GM18867 (cell line): Measurements from ENCODE around the gene RYR3.
"Not testable (repeated sequence)": the region's sequence is repeated elsewhere in the genome, so short reads cannot be mapped to it uniquely, and the experiment has no call there.

Source experiments
- ATAC-seq: cut with Tn5 transposase; IDR thresholded peaks from one replicate; pipeline ENCODE4 v1.9.1; 2021; ENCODE audit warnings: mild to moderate bottlenecking, moderate library complexity; ENCODE audit not compliant: unreplicated experiment

Gene RYR3

DNA sequence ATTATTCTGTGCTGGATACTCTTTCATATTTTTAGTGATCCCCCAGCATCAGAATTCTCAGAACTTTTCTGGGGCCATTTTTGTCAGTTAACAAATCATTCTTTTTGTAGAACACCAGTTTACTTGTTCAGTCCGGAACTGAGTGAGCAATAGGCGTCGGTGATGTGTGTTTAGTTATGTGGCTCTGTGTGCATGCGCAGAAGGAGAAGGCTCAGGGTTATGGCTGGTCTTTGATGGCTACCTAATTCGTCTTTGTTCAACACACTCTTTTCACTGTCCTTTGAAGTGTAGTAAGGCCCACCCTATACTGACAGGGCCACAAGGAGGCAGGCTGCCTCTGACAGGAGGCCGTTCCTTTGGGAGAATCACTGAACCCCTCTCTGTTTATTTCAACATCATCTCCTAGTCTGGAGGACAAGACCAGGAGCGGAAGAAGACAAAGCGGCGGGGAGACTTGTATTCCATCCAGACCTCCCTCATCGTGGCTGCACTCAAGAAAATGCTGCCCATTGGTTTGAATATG, 499.4 kb downstream of the RYR3 start:
- ATAC-seq, result no peak

DNA sequence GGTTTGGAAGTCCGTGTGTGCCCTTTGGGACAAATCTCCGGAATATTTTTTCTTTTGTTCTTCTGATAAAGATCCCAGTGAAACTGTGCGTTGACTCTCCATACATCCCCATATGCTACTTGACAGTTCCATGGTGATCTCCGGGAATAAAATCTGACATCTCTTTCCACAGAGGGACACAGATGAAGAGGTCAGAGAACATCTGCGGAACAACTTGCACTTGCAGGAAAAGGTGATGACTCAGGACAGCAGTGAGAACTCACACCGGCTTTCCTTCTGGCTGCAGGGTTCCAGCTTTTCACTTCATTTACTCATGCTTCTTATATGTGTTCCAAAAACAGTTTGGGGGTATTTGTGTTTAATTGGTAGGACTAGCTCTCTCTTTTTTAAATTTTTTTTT, 500.0 kb downstream of the RYR3 start:
- ATAC-seq, result no peak

DNA sequence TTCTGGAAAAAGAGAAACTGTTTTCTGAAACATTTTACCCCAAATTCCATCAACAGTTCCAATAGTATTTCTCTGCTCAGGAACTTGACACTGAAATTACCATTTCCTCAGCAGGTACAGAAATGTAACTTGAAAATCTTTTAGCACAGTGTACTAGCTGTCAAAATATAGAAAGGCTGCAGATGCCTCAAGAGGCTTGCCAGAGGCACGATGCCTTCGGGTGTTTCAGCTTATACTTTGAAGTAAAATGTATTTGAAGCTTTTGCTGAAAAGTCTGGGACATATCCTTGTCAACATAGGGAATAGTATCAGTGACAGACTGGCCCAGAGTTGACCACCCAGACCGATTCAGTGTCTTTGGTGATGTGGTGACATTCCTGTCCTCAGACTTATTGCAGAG, 503.1 kb downstream of the RYR3 start:
- no peak for ATAC-seq

DNA sequence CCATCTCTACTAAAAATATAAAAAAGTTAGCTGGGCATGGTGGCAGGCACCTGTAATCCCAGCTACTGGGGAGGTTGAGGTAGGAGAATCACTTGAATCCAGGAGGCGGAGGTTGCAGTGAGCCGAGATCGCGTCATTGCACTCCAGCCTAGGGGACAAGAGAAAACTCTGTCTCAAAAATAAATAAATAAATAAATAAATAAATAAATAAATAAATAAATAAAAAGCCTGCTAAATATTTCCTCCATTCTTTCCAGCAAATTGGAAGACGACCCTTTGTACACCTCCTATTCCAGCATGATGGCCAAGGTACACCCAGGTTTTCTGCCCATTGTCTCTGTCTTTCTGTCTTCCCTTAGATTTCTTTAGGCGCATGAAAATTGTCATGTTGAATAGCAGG, 508.7 kb downstream of the RYR3 start:
- not testable (repeated sequence) for ATAC-seq

DNA sequence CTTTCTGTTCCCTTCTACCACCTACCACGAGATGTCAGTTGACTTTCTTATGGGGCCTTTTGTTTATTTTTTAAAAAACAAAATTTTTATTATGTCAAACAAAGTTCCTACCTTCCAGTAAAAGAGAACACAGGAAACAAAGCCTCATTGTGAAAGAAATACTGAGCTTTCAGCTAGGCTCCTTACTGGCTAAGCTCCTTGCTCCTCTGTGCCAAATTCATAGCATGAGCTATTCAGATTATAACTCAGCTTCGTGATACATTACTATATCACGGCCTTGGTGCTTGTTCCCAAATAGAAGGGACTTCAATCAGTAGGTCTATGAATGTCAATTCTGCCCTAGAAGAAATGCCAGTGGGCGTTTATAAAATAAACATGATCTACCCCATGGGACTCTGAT, 511.7 kb downstream of the RYR3 start:
- ATAC-seq, result no peak

DNA sequence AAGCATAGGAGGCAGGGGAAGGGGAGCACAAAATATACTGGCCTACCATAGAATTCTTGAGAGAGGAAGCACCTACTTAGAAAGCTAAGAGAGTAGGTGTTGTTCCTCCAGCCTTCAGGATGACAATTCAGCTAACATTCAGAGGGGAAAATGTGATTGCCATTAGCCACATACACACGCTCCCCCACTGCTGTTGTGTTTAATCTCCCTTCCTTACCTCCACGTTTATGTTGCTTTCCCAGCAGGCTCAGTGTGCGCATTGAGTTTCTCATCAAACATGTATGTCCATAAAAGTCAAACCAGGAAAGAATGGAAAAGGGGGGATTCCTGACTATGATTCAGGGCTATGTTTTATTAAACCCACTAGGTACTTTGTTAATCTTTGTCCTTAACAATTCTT, 512.4 kb downstream of the RYR3 start:
- no peak for ATAC-seq

DNA sequence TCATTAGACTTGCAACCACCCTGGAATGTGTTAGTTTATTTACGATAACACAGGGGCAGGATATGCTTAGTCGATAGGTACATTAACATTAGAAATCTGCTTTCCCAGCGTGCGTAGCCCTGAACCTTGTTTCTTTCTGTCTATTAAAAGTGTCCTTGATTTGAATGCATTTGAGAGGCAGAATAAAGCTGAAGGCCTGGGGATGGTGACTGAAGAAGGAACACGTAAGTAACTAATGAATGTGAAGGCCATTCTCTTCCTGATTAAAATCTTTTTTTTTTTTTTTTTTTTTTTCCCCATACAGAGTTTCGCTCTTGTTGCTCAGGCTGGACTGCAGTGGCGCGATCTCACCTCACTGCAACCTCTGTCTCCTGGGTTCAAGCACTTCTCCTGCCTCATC, 514.7 kb downstream of the RYR3 start:
- no peak for ATAC-seq

DNA sequence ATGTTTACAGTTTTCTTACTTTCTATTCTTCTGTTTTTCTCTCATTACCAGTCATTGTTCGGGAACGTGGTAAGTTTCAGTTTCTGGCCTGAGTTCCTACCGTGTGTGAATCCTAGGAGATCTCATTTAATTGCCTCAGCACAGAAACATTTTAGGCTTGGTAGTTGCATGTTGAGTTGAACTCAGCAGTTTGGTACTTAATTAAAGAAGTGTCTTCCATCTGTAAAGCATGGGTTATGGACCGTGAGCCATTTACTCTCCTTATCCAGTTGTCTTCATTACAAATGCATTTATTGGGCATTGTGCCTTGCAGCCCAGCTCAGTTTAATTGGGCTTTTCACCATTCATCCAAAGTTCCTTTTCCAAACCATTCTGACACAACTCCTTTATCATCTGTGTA, 515.4 kb downstream of the RYR3 start:
- ATAC-seq, result no peak

DNA sequence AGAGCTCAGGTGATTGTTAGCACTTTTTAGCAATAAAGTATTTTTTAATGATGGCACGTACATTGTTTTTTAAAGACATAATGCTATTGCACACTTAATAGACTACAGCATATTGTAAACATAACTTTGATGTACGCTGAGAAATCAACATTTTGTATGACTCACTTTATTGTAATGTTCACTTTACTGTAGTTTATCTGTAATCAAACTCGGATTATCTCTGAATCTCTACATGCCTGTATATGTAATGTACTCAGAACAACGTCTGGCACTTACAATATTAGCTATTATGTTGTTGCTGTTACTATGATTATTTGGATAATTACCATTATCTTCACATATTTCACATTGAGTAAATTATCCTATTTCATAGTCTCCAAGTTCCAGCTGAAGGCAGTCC, 519.6 kb downstream of the RYR3 start:
- ATAC-seq, result no peak

DNA sequence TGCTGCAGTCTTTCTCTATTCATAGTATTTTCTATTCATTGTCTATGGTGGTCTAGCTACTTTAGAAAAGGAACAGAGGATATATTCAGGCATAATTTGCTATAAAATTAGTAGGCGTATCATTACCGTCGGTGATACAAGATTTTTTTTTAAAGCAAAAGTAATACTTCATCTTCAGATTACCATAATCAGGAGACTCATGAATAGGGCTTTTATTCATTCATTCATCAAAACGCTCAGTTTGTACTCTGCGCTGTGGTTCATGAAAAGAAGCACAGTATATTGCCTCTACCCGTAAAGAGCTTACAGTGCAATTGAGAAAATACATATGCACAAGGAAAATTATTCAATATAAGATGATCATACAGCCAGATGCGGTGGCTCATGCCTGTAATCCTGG, 520.9 kb downstream of the RYR3 start:
- ATAC-seq, result no peak

DNA sequence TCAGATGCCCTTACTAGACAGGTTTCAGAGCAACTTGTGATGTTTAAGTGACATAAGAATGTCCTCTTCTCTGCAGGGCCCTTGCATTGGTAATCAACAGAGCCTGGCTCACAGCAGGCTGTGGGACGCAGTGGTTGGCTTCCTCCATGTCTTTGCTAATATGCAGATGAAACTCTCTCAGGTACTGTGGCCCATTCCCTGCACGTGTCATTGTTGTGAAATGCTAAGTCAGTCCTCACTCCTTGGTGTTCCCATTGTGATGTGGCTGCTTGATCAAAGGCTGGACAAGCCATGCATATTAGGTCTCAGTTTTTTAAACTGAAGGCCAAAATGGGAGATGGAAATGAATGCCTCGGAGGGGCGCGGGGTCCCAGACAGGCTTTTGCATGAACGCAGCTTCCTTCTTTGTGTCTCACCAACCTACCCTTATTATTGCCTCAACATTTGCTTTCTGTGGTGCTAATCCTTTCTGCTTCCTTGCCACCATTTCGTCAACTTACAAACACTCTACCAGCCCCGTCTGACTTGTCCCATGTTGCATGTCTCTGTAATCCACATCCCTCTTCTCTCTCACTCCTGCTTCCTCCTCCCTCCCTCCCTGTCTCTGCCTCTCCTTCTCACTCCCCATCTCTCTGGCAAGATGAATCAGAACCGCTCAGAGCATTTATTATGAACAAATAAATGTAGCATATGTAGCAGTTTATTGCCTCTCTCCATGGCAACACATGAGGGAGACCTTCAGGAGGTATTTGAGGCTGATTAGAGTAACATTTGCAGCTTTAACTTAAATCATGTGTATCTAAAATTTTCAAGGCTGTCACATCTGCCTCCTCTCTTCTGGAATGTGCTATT, 524.4 kb downstream of the RYR3 start:
- no peak for ATAC-seq

DNA sequence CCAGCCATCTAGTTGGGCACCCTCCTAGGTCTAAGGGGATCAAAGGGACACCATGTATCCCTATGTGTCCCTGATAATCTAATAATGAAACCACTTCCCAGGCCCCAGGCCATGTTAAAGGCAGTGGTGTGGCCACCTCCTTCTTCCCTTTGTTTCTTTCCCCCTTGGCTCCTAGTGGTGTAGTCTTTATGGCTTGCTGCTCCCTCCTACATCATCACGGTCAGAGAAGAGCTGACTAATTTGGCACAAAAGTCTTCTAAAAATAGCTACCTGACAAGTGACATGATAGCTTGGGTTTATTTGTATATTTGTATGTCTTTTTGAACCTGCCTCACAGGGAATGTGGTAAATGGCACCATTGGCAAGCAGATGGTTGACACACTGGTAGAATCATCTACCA, 526.5 kb downstream of the RYR3 start:
- no peak for ATAC-seq

DNA sequence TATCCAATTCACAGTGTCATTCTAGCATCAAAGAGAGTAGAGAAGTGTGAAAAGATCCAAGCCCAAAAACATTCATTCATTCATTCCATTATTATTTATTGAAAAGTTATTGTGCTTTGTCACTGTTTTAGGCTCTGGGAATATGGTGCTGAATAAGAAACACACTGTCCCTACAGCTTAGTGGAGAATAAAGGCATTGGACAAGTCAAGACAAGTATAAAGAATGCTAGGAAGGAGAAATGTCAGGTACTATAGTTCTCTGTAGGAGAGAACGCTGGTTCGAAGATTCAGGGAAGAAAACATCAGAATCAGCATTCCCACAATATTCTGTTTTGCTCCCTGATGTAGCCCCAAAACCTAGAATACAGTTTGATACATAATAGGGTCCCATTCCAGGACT, 528.8 kb downstream of the RYR3 start:
- ATAC-seq, result no peak

DNA sequence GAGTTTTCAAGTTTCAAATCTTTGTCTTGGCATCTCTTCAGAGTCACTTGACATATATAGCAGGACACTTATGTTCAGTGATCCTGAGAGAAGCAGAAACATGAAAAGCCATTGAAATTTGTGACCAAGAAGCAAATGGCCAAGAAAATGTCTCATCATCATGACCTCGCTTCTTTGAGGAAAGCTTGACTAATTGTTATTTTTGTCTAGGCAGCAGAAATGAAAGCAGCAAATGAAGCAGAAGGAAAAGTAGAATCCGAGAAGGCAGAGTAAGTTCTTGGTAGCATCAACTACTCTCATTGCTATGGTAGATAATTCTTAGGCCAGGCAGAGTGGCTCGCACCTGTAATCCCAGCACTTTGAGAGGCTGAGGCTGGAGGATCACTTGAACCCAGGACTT, 529.8 kb downstream of the RYR3 start:
- no peak for ATAC-seq

DNA sequence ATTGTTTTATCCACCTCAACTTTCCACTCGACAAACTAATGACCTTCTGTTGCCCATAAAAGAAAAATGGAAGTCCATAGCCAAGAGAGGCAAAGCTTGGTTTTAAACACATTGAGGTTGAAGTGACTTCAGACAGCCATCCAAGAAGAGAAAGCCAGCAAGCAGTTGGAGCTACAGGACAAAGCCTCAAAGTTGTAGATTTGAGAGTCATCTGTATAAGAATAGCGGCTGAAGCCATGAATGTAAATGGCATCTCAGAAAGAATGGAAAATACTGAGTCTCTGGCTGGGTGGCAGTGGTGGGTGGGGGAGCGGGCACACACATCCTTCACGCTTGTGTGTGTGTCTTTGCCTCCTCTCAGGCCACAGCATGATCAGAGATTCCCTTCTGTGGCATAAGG, 533.4 kb downstream of the RYR3 start:
- ATAC-seq, result no peak

DNA sequence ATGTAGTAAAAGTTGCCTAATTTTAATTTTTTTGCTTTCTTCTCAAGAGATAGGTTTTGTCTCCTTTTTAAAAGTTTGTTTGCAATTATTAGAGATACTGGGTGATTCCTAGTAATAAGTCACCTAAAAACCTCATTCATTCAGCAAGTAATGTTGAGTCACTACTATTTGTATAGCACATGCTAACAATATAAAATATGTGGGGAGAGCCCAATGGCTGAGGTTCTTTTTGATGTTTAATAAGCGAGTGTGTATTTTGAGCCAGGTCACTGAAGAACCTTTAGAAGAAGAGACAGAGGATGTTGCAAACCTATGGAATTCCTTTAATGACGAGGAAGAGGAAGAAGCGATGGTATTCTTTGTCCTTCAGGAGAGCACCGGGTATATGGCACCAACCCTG, 533.8 kb downstream of the RYR3 start:
- no peak for ATAC-seq

DNA sequence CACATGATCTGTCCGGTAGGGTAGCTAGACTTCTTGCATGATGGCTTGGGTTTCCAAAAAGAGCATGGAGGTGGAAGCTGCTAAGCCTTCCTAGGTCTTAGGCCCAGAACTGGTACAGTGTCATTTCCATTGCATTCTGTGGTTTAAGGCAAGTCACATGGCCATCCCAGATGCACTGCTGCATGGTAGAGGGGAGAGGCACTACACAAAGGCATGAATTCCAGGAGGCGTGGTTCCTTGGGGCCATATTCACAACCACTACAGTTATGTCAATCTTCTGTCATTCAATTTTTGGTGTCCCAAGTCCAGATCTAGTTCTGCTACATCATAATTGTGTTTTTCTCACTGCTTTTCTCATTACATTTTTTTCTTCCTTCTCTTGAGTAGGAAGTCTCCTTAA, 535.4 kb downstream of the RYR3 start:
- ATAC-seq, result no peak

DNA sequence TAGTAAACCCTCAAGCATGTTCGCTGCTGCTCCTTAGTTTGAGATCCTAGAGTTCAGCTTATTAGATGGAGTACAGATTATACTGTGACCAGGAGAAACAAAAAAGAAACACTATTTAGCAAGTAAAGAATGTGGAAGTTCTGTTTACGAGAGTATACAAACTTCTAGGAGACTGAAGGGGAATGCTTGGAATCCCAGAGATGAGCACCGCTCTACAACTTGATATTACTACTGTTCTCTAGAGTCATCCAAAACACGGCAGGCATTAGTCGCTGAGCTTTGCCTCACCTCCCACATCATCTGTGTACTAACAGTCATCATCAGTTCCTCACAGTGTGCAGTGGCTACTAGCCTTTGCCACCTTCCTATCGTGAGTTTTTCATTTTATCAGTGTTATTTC, 536.1 kb downstream of the RYR3 start:
- ATAC-seq, result no peak

DNA sequence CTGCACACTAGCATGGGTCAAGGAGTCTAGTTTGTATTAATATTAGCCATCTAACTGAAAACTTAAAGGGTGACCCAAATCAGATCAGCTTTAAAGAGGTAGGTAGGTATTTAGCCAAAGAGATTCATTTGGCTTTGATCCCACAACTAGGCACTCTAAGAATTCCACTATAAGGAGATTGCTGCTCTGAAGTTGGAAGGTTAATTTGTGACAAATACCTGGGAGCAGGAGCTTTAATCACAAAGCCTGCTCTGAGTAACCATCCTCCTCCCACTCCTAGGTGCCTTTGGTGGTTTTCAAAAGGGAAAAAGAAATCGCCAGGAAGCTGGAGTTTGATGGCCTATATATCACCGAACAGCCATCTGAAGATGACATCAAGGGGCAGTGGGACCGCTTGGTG, 537.2 kb downstream of the RYR3 start:
- no peak for ATAC-seq

DNA sequence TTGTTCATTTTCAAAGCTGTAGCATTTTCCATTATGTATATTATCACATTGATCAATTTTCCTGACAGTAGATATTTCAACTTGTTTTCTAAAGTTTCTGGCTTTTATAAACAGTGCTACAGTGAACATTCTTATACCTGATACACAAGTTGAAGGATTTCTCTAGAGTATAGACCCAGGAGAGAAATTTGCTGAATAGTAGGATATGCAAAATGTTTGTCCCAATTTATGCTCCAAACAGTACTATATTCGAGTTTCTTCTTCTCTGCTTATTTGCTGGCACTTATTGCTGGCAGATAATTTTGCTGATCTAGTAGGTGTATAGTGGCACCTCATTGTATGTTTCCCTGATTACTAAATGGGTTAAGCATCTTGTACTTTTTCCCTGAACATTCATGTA, 540.3 kb downstream of the RYR3 start:
- ATAC-seq, result no peak

DNA sequence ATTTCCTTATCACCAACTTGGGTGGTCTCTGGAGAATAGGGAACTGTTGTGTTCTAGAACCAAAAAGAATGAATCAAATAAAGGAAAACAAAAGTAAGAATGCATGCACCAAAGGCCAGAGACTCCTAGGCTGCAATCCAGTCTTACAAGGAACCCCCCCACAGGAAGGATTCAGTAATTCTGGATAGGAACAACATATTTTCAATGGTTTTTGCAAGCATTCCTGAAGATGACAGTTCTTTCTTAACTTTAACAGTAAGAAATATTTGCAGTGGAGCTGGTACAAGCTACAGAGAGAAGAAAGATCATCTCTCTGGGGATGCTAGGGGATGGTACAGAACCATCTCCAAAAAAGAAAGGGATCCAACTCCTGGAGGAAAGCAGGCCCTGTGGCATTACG, 541.3 kb downstream of the RYR3 start:
- ATAC-seq, result no peak

DNA sequence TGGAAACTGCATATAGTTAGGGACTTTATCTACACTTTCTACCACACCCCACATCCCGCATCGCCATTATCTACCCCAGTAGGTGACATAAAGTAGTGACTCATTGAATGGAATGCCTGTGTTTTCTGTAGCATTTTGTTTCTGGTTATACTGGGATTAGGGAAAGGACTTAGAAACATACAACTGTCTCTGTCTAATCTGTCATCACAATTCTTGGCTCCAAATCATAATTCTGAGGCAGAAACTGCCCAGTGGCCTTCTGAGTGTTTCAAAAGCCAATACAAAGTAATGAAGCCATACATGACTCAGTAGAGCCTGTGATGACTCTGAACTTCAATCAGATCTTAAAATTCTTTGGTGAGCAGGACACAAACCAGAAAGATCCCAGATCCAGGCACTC, 541.8 kb downstream of the RYR3 start:
- ATAC-seq, result no peak

DNA sequence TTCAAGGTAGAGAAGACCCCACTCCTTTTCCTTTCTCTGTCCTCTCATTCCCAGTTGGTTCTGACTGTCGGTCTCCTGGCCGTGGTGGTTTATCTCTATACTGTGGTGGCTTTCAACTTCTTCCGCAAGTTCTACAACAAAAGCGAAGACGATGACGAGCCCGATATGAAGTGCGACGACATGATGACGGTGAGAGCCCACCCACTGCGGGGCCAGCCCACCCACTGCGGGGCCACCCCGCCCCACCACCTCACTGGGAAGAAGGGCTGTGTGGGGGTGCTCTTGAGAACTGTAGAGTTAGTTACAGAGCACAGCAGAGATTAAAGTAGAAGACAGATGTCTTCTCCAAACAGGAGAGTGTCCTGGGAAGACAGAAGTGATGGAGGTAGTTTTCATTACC, 547.0 kb downstream of the RYR3 start:
- ATAC-seq, result no peak
